Cortex of kidney (tissue), 1 donor: ENCODE data around the gene MSH3.
"Not testable (repeated sequence)": the region's sequence is repeated elsewhere in the genome, so short reads cannot be mapped to it uniquely, and the experiment has no call there.

Experiments
- DNase-seq: peaks from one replicate; lab custom pipeline; 2025; lab: John Stamatoyannopoulos, UW

Gene MSH3

GRCh38 chr5:80755626-80756025 lies 101.2 kb downstream of the MSH3 start:
- DNase-seq, result no peak

GRCh38 chr5:80756292-80756691 lies 101.8 kb downstream of the MSH3 start:
- DNase-seq, result no peak

DNA sequence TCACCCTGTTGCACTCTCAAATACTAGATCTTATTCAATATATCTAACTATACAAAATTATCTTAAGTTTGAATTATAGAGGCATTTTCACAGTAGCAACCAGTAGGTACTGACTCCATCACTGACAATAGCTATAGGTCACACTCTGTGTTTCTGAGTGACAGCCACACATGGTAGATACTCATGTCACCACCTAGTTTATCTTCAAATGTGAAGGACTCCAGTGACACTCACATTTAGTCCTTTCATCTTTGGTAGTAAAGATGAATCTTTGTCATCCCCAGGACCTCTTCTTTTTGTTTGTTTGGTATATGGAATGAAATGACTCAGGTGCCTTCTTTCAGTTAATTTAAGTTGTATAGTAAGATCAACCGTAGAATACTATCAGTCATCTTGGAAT lies 102.8 kb downstream of the MSH3 start:
- no peak for DNase-seq

GRCh38 chr5:80759866-80760577 lies 105.6 kb downstream of the MSH3 start:
- DNase-seq, result no peak

- no peak for DNase-seq
Observed at GRCh38 chr5:80760680-80761079, 106.2 kb downstream of the MSH3 start.

GRCh38 chr5:80761176-80761575 lies 106.7 kb downstream of the MSH3 start:
- no peak for DNase-seq

DNA sequence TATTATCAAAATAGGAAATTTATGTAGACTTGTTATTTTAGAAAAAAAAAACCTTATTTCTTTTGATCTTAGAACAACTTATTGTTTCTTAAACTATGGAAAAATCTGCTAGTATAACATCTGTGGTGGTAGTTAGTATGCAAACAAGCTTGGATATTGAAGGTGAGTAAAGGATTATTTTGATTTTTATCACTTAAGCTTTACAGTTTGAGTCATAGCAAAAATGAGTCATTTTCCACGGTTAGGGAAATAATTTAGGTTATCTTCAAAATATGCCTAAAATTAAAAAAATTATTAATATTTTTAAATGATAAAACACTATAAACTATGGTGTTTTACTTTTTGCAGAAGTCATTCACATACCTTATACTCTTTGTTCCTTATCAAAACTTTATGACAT lies 107.5 kb downstream of the MSH3 start:
- no peak for DNase-seq

- no peak for DNase-seq
Observed at GRCh38 chr5:80762573-80762972, 108.1 kb downstream of the MSH3 start.

GRCh38 chr5:80763211-80763610 lies 108.8 kb downstream of the MSH3 start:
- DNase-seq, result no peak

DNA sequence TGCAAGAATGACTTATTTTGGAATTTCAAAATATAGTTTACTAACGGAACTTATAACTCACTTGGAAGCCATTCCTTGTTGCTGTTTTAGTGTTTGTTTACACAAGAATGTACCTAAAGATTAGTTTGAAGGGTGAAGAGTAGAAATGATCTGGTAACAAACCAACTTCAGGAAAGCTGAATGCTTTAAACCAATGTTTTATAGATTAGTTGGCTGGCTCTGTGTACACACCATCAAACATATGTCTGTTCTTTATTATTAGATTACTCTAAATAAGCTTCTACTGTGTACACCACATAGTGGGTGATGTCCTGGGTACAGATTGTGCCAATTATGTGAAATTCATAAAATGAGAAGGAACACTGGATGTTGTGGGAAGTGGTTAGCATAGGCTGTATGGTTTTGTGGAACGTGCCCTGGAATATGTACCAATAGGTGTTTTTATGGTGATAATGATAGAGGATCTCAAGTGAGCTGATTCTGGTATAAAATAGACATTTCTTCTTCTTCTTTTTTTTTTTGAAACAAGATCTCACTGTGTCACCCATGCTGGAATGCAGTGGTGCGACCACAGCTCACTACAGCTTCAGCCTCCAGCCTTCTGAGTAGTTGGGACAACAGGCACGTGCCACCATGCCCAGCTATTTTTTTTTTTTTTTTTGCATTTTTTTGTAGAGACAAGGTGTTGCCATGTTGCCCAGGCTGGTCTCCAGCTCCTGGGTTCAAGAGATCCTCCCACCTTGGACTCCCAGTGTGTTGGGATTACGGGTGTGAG lies 109.6 kb downstream of the MSH3 start:
- no peak for DNase-seq

DNA sequence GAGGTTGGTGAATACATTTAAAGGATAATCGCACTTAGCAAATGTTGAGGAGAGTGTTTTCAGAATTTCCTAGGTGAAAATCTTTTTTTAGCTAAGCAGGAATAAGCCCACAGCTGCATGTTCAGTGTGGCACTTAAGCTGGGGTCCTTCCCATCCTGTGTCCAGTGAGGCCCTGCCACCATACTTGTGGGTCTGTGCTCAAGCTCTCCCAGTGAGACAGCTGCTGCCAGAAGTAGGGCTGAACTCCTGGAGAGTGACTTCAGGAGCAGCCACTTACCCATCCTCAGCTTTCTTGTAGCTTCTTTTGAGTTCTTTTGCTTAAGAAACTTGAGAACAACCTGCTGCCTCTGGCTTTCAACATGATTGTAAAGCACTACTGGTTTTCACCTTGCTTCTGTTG lies 110.3 kb downstream of the MSH3 start:
- DNase-seq, result no peak

DNA sequence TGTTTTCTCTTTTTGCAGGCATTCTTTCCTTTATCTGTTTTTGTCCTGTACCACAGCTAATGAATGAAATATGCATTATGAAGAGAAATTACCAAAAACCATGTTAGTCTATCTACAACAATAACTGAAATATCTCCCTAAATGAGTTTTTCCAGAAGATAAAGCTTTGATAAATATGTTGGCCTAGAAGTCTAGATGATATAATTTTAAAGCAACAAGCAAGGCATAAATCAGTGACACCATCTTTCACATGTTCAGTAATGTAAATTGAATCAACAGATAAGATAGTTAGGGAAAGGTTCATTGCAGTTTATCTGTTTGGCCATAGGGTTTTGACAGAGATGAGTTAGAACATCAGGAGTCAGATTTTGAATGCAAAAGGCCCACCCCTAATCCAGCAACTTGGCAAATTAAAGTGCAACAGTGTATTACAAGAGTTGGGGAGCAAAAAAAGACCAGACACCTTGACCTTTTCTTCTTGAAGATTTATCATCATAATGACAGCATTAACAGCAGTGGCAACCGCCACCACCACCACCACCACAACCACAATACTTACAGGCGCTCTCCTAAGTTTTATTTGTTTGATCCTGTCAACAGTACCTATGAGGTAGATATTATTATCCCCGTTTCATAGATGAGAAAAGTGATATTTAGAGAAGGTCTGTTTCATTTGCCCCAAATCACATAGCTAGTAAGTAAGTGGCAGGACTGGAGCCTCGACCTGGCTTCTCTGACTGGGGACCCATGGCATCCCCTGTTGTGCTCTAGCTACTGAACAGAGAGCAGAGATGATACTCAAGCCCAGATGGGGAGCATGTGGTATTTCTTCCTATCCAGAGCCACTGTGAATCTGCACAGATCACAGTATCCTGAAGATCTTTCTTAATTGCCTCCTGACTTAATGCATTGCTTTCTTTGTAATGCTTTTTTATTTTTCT lies 123.2 kb downstream of the MSH3 start:
- no peak for DNase-seq

GRCh38 chr5:80780024-80780423 lies 125.6 kb downstream of the MSH3 start:
- no peak for DNase-seq

DNA sequence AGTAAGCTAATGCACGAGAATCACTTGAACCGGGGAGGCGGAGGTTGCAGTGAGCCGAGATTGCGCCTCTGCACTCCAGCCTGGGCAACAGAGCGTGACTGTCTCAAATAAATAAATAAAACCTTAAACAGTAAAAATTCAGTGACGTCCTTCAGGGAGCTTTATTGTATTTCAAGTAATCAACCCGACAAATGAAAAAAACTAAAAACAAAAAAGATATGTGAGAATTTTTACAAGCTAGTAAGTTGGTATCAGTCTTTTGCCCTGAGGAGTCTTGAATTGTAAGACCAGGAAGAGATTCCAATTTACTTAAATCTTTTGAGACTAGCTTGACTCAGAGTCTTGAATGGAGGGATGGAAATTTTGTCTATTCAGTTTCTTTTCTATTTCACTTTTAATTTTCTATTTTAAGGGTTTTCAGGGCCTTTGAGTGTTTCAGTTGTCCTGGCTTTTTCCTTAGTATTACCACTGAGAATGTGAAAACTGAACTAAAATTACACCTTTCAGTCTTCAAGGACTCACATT lies 126.4 kb downstream of the MSH3 start:
- DNase-seq, result no peak

DNA sequence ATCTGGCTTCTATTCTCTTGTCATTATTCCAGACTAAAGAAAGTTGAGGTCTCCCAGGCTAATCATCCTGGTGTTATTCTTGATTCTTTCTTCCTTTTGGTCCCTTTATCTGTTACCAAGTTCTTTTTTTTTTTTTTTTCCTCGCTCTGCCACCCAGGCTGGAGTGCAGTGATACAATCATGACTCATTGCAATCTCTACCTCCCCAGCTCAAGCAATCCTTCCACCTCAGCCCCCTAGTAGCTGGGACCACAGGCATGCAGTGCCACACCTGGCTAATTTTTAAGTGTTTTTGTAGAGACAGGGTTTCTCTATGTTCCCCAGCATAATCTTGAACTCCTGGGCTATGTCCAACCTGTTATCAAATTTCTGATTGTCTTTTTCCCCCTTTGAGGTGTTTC lies 126.9 kb downstream of the MSH3 start:
- no peak for DNase-seq

GRCh38 chr5:80782626-80783025 lies 128.2 kb downstream of the MSH3 start:
- no peak for DNase-seq

DNA sequence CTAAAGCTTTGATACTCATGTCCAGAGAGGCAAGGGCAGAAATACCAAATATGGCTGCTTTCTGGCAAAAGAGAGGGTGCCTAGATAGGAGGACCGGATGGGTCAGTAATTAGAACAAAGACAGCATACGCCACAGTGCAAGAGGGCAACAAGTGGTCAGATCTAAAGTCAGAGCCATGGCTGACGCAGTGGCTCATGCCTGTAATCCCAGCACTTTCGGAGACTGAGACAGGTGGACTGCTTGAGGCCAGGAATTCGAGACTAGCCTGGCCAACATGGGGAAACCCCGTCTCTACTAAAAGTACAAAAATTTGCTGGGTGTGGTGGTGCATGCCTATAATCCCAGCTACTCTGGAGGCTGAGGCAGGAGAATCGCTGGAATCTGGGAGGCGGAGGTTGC lies 129.3 kb downstream of the MSH3 start:
- not testable (repeated sequence) for DNase-seq

- DNase-seq, result no peak
Observed at GRCh38 chr5:80784451-80784850, 130.0 kb downstream of the MSH3 start.

GRCh38 chr5:80789319-80790016 lies 135.0 kb downstream of the MSH3 start:
- DNase-seq, result not testable (repeated sequence)

DNA sequence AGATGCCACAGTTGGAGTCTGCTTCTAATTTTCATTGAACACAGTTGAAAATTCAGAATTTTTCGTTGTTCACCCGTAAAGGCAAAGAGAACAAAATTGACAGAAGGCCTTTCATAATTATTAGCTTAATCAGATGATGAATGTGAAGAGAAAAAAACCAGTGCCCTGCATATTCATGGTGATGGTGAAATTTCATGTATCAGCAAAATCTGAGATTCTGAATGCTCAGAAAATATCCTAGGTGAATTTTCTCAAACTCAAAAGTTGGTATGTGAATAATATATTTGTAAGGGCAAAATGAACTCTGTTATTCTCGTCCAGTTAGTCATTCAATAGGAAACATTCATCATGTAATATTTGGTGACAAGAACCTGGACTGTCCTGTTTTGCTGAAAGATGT lies 136.2 kb downstream of the MSH3 start:
- no peak for DNase-seq

DNA sequence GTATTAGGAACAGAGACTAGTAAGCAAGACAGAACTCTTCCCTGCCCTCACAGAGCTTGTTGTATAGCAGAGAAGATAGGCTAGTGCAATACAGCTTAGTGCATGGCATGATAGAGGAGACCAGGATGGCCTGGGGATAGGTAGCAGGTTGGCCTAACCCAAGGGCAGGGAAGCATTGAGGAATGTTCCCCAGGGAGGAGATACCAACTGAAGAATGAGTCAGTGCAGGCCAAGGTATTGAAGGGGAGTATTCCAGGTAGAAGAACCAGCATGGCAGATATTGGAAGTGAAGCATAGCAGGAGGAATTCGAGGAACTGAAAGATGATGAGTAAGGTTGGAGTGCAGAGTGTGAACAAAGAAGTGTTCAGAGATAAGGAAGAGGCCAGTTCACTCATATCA lies 138.9 kb downstream of the MSH3 start:
- DNase-seq, result no peak

- no peak for DNase-seq
Observed at GRCh38 chr5:80796846-80797245, 142.4 kb downstream of the MSH3 start.
